ENCODE measurements around the gene SPA17.

SPA17 gene

DNA sequence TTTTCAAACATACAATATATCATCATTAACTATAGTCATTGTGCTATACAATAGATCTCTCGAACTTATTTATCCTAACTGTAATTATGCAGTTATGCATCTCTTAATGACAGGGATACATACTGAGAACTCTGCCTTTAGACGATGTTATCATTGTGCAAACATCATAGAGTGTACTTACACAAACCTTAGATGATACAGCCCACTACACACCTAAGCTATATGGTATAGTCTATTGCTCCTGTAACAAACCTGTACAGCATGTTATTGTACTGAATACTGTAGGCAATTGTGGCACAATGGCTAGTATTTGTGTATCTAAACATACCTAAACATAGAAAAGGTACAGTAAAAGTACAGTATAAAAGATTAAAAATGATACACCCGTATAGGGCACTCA, 38.7 kb downstream of the SPA17 start:
- no peak overlapping the region for H3K27ac ChIP-seq
- TF ChIP-seq, protein P1, sequence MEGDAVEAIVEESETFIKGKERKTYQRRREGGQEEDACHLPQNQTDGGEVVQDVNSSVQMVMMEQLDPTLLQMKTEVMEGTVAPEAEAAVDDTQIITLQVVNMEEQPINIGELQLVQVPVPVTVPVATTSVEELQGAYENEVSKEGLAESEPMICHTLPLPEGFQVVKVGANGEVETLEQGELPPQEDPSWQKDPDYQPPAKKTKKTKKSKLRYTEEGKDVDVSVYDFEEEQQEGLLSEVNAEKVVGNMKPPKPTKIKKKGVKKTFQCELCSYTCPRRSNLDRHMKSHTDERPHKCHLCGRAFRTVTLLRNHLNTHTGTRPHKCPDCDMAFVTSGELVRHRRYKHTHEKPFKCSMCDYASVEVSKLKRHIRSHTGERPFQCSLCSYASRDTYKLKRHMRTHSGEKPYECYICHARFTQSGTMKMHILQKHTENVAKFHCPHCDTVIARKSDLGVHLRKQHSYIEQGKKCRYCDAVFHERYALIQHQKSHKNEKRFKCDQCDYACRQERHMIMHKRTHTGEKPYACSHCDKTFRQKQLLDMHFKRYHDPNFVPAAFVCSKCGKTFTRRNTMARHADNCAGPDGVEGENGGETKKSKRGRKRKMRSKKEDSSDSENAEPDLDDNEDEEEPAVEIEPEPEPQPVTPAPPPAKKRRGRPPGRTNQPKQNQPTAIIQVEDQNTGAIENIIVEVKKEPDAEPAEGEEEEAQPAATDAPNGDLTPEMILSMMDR (conservative IDR thresholded peaks at IDR 0.05) = no peak

- TF ChIP-seq, protein P1 (conservative IDR thresholded peaks at IDR 0.05) = no peak
- H3K27ac ChIP-seq = no peak overlapping the region
Observed at GRCh38 chr11:124716591-124716990, 42.9 kb downstream of the SPA17 start.

GRCh38 chr11:124717421-124717785, 43.7 kb downstream of the SPA17 start:
- peak overlapping the region; percentile 59 for H3K27ac ChIP-seq
- TF ChIP-seq, protein P1 (conservative IDR thresholded peaks at IDR 0.05) = no peak

GRCh38 chr11:124717786-124718651, 44.3 kb downstream of the SPA17 start:
- TF ChIP-seq, protein P1 (conservative IDR thresholded peaks at IDR 0.05) = no peak
- H3K27ac ChIP-seq = peak overlapping the region; percentile 59

- H3K27ac ChIP-seq = no peak overlapping the region
- TF ChIP-seq, protein P1 (conservative IDR thresholded peaks at IDR 0.05) = no peak
Observed at GRCh38 chr11:124718801-124719200, 45.1 kb downstream of the SPA17 start.

GRCh38 chr11:124719534-124719933, 45.8 kb downstream of the SPA17 start:
- TF ChIP-seq, protein P1 (conservative IDR thresholded peaks at IDR 0.05) = no peak
- H3K27ac ChIP-seq = no peak overlapping the region

DNA sequence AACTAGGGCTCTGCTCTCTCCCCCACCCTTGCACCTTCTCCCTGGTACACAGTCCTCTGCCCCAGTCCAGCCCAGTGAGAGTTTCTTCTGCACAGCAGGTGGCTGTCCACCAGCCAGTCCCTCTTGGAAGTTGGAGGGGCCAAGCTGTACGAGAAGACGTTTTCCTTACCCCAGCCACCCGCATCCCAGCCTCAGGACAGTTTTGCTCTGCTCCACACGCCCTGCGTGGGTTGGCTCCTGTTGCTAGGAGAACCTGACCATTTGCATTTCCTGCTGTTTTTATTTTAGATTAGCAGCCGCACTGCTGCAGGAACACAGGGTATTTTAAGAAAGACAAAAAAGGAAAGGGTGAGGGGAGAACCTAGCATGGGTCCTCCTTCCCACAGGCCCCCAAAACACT, 48.5 kb downstream of the SPA17 start:
- TF ChIP-seq, protein P1 (conservative IDR thresholded peaks at IDR 0.05) = no peak
- no peak overlapping the region for H3K27ac ChIP-seq
